ENCODE data around the gene GCFC2.

DNA sequence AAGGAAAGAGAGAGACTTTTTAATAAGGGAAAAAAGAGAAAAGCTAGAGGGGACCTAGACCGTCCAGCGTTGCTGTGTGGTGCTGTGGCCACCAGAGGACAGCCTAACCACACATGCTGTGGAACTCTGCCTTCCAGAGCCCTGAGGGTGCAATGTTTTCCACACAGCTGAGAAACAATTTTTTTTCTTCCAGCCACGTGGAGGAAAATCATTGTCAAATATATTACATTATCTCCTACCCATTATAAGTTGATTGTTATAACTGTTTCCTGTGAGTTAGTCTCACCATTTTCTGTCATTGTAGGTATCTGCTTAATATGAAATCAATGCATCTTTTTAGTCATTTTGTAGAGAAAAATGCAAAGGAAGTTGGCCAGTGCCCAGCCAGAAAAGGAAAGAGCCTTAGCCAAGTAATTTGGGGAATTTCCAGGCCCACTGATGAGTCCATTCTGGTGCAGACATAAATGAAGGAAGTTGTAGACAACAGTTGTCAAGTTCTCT lies 70.0 kb downstream of the GCFC2 start:
- no peak for TF ChIP-seq POLR2A (IDR thresholded peaks at IDR 0.05)
- TF ChIP-seq, protein P1, sequence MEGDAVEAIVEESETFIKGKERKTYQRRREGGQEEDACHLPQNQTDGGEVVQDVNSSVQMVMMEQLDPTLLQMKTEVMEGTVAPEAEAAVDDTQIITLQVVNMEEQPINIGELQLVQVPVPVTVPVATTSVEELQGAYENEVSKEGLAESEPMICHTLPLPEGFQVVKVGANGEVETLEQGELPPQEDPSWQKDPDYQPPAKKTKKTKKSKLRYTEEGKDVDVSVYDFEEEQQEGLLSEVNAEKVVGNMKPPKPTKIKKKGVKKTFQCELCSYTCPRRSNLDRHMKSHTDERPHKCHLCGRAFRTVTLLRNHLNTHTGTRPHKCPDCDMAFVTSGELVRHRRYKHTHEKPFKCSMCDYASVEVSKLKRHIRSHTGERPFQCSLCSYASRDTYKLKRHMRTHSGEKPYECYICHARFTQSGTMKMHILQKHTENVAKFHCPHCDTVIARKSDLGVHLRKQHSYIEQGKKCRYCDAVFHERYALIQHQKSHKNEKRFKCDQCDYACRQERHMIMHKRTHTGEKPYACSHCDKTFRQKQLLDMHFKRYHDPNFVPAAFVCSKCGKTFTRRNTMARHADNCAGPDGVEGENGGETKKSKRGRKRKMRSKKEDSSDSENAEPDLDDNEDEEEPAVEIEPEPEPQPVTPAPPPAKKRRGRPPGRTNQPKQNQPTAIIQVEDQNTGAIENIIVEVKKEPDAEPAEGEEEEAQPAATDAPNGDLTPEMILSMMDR (IDR thresholded peaks at IDR 0.05) = peak; percentile 72 to 88 (median 84)

All from vagina (tissue), 2 donors.